ENCODE results near the gene DMXL2. TPM values are rescaled to one million over a fixed set of nuclear protein-coding genes. Genes with fewer than 3 reads are reported as not detected.
A peak's percentile ranks its signal among the peaks of the same experiment; 100 is the strongest.
"Not testable (repeated sequence)": the region's sequence is repeated elsewhere in the genome, so short reads cannot be mapped to it uniquely, and the experiment has no call there.

DMXL2 gene
- total RNA-seq, 1 experiment from 2014 or later = 15.4 TPM

DNA sequence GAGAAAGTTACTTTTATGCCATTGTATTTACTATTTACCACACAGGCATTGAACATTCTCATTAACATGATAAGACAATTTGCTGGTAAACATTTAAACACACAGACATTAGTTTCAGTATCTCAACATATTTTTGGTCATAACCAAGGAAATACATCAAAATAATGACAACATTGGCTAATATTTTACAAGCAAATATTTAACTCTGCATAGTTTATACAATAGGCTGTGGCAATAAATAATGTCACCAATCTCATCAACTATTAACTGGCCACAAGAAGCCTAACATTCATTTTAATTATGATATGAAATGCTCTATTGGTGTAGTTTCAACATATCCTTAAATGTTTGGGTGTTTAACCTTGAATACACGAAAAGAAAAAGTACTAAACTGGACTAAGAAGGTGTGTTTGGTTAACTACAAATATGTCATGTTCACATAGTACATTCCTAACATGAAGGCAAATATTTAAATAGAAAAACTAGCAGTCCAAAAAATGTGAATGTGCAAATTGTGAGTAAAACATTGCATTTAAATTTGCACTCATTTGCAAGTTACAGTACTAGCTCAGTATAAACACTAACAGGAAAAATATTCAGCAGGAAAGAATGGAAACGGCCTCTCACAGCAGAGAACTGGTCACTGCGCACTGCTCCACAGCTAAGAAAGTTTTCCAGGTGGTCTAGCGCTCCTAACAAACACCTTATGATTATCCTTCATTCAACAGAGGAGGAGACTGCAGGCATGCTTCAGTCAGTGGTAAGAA lies 174.5 kb downstream of the DMXL2 start:
- no peak for DNase-seq (ENCODE audit: low read depth)
- in situ Hi-C loops (cut with HindIII; ENCODE audit: low pct_unique_long_range_greater_than_20kb, low sequenced_read_pairs) = no loop called here

- DNase-seq (ENCODE audit: low read depth); in situ Hi-C loops (cut with HindIII; ENCODE audit: low pct_unique_long_range_greater_than_20kb, low sequenced_read_pairs): not testable (repeated sequence)
These were observed 176.4 kb downstream of the DMXL2 start for GRCh38 chr15:51446029-51446744.

- DNase-seq (ENCODE audit: low read depth) = no peak
- in situ Hi-C loops (cut with HindIII; ENCODE audit: low pct_unique_long_range_greater_than_20kb, low sequenced_read_pairs) = no loop called here
These were observed 177.8 kb downstream of the DMXL2 start for GRCh38 chr15:51444807-51445206.

DNA sequence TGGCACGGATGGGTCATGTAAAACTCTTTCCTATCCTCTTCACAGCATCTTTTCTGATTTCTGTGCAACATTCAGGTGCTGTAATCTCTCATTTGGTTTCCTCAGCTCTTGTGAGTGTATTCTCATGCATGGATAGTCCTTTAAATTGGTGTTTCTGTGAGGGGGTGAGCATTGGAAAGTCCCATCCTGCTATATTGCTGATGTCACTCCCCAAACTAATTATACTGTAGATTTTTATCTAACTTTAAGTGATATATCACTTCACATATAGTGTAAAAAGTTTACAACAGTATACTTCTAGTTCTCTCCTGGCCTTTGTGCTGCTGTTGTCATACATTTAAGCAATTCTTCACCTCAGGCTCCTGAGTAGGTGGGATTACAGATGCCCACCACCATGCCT lies 178.5 kb downstream of the DMXL2 start:
- in situ Hi-C loops (cut with HindIII; ENCODE audit: low pct_unique_long_range_greater_than_20kb, low sequenced_read_pairs) = no loop called here
- peak; percentile 7 for DNase-seq (ENCODE audit: low read depth)

- in situ Hi-C loops (cut with HindIII; ENCODE audit: low pct_unique_long_range_greater_than_20kb, low sequenced_read_pairs) = no loop called here
- DNase-seq (ENCODE audit: low read depth) = no peak
These were observed 179.2 kb downstream of the DMXL2 start for GRCh38 chr15:51443282-51443914.

- no peak for DNase-seq (ENCODE audit: low read depth)
- in situ Hi-C loops (cut with HindIII; ENCODE audit: low pct_unique_long_range_greater_than_20kb, low sequenced_read_pairs) = no loop called here
These were observed 184.0 kb downstream of the DMXL2 start for GRCh38 chr15:51438526-51438925.

DNA sequence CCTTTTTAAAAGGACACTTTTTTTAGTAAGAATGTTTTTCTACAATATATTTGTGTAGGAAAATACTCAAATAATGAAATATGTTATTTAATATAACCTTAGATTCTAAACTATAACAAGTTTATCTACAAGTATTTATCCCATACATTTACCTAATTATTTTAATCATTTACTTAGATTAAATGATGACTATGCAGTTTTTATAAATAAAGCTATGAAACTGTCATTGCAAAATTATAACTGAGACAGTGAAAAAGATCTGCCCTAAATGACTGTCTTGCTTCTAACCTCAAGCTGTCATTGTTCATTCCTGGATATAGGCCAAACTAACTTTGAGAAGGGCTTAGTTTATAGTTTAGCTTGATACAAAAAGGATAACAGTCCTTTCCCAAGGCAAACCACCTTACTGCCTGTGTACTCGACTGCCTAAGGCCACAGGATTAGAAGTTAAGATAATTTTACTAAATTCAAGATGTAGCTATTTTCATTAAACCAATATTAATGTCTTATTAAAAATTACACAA lies 197.0 kb downstream of the DMXL2 start:
- DNase-seq (ENCODE audit: low read depth) = no peak
- in situ Hi-C loops (cut with HindIII; ENCODE audit: low pct_unique_long_range_greater_than_20kb, low sequenced_read_pairs) = no loop called here

- no peak for DNase-seq (ENCODE audit: low read depth)
- in situ Hi-C loops (cut with HindIII; ENCODE audit: low pct_unique_long_range_greater_than_20kb, low sequenced_read_pairs) = no loop called here
These were observed 197.8 kb downstream of the DMXL2 start for GRCh38 chr15:51424780-51425179.

DNA sequence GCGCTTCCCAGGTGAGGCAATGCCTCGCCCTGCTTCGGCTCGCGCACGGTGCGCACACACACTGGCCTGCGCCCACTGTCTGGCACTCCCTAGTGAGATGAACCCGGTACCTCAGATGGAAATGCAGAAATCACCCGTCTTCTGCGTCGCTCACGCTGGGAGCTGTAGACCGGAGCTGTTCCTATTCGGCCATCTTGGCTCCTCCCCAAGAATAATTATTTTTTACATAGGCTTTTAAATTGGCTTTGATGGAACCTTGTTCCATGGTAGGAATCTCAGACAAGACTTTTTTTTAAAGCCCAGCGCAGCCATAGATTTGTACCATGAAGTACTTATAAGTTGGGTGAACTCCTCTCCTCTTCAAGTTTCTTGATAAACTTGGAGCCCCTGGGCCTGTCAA lies 199.5 kb downstream of the DMXL2 start:
- DNase-seq (ENCODE audit: low read depth); in situ Hi-C loops (cut with HindIII; ENCODE audit: low pct_unique_long_range_greater_than_20kb, low sequenced_read_pairs): not testable (repeated sequence)

- in situ Hi-C loops (cut with HindIII; ENCODE audit: low pct_unique_long_range_greater_than_20kb, low sequenced_read_pairs) = no loop called here
- no peak for DNase-seq (ENCODE audit: low read depth)
These were observed 206.4 kb downstream of the DMXL2 start for GRCh38 chr15:51416129-51416528.

DNA sequence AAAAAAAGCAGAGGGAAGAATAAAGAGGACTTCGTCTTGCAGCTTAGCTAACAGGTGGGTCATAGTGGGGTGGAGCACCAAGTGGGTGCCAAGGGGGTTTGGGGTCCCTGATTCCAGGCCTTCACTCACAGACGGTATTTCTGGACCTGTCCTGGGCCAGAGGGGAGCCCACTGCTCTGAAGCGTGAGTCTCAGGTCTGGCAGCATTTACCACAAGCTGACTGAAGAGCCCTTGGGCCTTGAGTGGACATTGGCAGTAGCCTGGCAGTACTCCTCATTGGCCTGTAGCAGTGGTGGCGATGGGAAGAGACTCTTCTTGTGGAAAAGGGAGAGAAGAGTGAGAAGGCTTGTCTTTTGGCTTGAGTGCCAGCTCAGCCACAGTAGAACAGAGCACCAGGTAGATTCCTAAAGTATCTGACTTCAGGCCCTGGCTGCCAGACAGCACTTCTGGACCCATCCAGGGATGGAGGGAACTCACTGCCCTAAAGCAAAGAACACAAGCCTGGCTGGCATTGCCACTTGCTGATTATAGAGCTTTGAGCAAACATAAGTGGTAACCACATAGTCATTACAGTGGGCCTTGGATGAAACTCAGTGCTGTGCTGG lies 208.2 kb downstream of the DMXL2 start:
- in situ Hi-C loops (cut with HindIII; ENCODE audit: low pct_unique_long_range_greater_than_20kb, low sequenced_read_pairs) = no loop called here
- no peak for DNase-seq (ENCODE audit: low read depth)

DNA sequence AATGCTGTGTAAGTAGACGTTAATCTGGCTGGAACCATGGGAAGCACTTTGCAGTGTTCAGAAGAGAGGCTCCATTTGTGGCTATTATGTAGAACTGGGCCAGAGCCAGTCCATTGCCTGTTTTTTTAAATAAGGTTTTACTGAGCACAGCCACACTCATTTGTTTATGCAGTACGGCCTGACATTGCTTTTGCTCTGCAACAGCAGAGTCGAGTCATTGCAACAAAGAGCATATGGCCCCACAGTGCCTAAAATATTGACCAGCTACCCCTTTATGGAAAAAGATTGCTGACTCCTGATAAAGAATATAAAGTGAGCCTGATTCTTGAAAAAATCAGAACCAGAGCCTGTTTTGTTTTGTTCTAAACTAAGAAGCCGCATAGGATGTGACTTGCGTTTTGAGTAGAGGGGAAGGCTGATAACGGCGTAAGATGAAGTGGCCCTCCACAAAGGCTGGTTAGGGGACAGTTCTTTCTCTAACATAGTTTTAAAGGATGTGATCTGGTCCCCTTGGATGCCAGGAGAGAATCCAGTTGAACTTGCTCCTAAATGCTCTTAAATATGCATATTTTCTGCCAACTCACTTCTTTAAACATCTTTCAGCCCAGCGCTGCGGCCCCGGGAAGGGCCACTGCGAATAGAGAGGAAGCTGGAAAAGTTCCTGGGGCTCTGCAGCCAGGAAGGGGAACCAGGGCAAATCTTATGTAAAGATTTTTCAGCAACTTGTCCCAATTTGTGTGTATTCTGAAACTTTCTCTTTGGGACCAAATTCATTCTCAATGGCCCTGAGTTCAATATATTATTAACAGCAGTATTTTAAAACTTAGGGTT lies 216.7 kb downstream of the DMXL2 start:
- DNase-seq (ENCODE audit: low read depth) = no peak
- in situ Hi-C loops (cut with HindIII; ENCODE audit: low pct_unique_long_range_greater_than_20kb, low sequenced_read_pairs) = no loop called here

- in situ Hi-C loops (cut with HindIII; ENCODE audit: low pct_unique_long_range_greater_than_20kb, low sequenced_read_pairs) = no loop called here
These were observed 218.4 kb downstream of the DMXL2 start for GRCh38 chr15:51403946-51404695.

DNA sequence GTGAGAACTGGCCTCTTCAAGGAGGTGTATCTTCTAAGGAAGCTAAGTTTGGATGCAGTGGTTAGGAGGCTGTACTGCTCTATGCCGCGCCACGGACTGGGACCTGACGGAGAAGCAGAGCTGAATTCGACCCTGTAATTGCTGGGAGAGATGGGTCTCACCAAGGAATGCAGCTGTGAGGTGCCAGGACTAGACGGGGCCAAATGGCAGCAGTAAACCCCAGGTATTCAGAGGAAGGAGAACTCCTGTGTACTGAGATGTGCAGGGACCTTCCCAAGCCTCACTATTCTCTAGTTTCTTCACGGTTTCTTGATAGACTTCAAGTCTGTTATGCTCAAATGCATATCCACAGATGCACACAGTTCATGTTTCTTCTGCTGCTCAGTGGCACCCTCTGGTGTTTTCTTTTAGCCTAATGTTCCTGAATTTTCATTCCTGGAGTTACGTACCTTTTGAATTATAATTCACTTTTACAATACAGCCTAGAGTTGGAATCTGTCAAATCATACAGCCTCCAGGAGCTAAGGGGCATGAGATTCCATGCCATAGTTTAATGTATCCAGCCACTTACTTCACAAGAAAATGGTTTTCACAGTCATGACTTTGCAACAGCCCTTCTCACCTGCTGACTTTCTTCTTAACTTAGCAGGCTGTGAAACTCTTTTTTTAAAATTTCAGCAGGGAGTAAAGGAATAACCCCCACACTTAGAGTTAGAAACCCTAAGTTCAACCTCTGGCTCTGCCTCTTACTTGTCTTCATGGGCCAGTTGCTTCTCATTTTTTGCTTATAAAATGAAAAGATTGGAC lies 219.3 kb downstream of the DMXL2 start:
- in situ Hi-C loops (cut with HindIII; ENCODE audit: low pct_unique_long_range_greater_than_20kb, low sequenced_read_pairs) = no loop called here
- DNase-seq (ENCODE audit: low read depth) = no peak

More at GRCh38 chr15:51403946-51404695, 218.4 kb downstream of the DMXL2 start:
- DNase-seq (ENCODE audit: low read depth) = no peak

DNA sequence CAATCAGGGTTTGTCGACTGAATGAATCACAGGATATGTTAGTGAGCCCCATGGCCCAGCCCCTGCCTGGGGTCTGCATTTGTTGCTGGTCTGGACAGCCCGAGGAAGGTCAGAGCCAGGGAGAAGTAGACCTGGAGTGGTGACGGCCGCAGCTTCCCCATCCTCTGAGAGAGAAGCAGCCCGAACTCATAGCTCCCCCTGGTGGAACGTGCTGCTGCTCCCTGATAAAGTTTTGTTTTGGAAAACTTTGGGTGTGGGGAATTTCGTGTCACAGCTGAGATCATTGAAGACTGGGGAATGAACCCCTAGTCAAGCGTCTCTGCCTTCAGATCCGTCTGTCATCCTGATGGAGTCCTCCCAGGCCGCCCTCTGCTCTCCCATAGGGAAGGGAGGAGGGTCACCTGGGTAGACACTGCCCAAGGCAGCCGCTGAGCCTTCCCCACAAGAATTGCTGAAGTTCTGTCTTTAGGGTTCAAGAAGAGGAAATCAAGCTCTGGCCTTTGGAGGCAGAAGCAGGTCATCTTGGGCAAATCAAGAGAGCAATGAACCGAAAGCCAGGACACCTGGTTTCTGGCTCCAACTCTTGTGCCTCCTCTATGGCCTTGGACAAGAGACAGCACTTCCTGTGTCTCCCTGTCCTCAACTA lies 220.6 kb downstream of the DMXL2 start:
- in situ Hi-C loops (cut with HindIII; ENCODE audit: low pct_unique_long_range_greater_than_20kb, low sequenced_read_pairs) = no loop called here
- DNase-seq (ENCODE audit: low read depth) = no peak

Measured in Caki2 (cell line).